ENCODE measurements around the gene FAAH.

Gene FAAH

DNA sequence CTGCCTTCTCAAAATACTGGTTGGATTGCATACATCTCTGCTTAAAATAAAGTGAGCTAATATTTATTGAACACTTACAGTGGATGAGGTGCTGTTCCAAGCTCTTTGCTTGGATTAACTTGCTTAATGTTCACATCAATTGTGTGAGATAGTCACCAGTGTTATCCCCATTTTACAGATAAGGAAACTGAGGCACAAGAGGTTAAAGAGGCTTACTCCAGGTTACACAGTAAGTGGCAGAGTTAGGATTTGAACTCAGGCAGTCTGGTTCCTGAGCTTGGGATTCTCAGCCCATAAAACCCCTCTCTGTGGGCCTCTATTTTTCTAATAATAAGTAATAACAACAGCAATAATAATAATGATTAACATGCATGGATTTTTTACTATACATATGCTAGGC is 13.6 kb upstream of the FAAH start:
- no peak overlapping the region for H3K27ac ChIP-seq
- TF ChIP-seq CTCF (conservative IDR thresholded peaks at IDR 0.05), result no peak

DNA sequence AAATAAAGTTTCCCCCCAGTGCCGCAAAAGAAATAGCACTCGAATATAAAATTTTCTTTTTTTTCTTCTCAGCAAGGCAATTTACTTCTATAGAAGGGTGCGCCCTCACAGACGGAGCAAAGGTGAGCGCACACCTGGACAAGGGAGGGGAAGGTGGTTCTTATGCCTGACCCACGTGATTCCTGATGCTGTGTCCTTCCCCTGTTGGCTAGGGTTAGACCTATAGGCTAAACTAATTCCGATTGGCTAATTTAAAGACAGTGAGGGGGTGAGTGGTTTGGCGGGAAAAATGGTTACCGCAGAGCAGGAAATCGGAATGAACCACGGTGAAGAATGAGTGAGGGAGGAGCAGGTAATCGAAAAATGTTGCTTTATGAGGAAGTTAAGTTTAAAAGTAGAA is 607 bp upstream of the FAAH start:
- peak overlapping the region; percentile 97 for H3K27ac ChIP-seq
- no peak for TF ChIP-seq CTCF (conservative IDR thresholded peaks at IDR 0.05)

DNA sequence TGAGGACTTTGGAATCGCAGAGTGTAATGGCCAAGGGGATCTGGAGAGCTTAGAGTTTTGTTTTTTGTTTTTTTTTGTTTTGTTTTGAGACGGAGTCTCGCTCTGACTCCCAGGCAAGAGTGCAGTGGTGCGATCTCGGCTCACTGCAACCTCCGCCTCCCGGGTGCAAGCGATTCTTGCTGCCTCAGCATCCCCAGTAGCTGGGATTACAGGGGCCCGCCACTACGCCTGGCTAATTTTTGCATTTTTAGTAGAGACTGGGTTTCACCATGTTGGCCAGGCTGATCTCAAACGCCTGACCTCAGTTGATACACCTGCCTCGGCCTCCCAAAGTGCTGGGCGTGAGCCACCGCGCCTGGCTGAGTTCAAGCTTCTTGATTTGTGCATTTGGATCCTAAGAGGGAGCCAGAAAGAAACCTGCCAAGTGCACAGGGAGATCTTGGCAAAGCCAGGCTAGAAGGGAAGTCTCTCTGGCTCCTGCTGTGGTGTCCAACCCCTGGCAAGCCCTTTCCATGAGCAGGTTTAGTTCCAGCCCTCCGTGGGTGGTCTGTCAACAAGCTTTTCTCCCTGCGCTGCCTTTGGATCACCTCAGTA is 852 bp downstream of the FAAH start:
- peak overlapping the region; percentile 97 for H3K27ac ChIP-seq
- no peak for TF ChIP-seq CTCF (conservative IDR thresholded peaks at IDR 0.05)

GRCh38 chr1:46396441-46397398 is 2.6 kb downstream of the FAAH start:
- H3K27ac ChIP-seq, result peak overlapping the region; percentile 97
- TF ChIP-seq CTCF (conservative IDR thresholded peaks at IDR 0.05), result no peak

DNA sequence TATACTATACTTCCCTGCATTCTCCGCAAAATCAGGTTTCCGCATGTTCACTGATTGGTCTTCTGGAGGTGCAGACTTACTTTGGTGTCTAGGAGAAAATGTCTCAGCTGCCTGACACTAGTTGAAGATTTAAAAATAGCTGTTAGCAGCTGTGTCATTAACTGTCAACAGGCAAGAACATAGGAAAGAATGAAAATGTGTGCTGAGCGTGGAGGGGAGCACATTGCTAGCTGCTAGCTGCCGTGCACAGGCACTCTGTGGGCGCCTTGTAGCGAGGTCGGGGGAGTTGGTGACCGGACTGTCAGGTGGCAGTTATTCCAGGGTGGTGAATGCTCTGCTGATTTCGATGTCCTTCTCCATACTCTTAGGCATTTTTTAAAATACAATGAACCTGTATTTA is 5.2 kb downstream of the FAAH start:
- no peak for TF ChIP-seq CTCF (conservative IDR thresholded peaks at IDR 0.05)
- peak overlapping the region; percentile 97; the same call in 1 of the 2 replicates for H3K27ac ChIP-seq

- no peak for TF ChIP-seq CTCF (conservative IDR thresholded peaks at IDR 0.05)
- peak overlapping the region; percentile 97; the same call in 1 of the 2 replicates for H3K27ac ChIP-seq
Observed at GRCh38 chr1:46400421-46400820, 6.3 kb downstream of the FAAH start.

DNA sequence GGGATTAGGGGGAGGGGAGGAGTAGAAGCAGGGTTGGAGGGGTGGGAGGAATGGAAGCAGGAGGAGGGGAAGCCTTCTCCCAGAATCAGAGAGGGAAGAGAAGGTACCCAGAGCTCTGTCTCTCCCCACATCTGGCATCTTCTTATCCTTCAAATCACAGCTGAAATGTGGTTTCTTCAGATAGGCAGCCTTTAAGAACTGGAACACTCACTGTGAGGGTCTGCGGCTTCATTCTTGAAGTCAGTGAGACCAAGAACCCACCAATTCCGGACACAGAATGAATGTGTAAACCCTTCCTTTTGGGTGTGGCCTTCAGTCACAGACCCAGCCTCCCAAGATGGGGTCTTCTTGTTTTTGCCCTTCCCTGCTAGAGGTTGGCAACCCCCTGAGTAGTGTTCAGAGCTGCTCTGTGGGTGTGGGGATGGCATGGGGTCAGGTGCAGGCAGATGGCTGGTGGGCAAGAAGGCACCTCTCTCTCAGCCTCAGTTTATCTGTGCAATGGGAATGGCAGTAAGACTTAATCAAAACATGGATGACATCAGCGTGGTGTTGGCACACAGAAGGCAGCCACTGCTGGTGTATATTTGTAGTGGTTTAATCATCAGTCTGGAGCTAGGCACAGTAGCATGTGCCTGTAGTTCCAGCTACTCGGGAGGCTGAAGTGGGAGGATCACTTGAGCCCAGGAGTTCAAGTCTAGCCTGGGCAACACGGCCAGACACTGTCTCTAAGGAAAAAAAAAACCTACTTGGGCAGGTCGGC is 7.2 kb downstream of the FAAH start:
- no peak for TF ChIP-seq CTCF (conservative IDR thresholded peaks at IDR 0.05)
- H3K27ac ChIP-seq, result peak overlapping the region; percentile 70

Measured in VCaP (cell line).